Thoracic aorta (tissue), 2 donors: ENCODE data around the gene SUPT20HL2. TPM values are rescaled to one million over a fixed set of nuclear protein-coding genes. Genes with fewer than 3 reads are reported as not detected.

Source experiments
- ATAC-seq: fragments of 150-250 bp; one replicate; pipeline ENCODE4 v1.8.0; 2017; ENCODE audit warnings: low read depth; ENCODE audit not compliant: insufficient number of reproducible peaks, low FRiP score
- DNase-seq: peaks from one replicate; pipeline ENCODE4 v3.0.0-alpha.2; 2020; ENCODE audit warnings: low spot score
- H3K27ac ChIP-seq, 2 donors: fragments of 200-600 bp; sonication (generic); 1 replicate in 1 of 2; 2 replicates in 1 of 2; pipeline ENCODE4 v1.5.1; 2016; ENCODE audit warnings: mild to moderate bottlenecking in 2 of 2, moderate library complexity in 2 of 2
- H3K27me3 ChIP-seq: fragments of 200-600 bp; sonication (generic); replicated peaks from 2 replicates; pipeline ENCODE4 v1.6.0; 2016; ENCODE audit warnings: mild to moderate bottlenecking; ENCODE audit not compliant: insufficient read depth
- H3K36me3 ChIP-seq: fragments of 200-600 bp; sonication (generic); one replicate; pipeline ENCODE4 v1.5.1; 2016
- H3K4me1 ChIP-seq, 2 donors: fragments of 200-600 bp; sonication (generic); 1 replicate in 1 of 2; 2 replicates in 1 of 2; pipeline versions ENCODE4 v1.5.1 to v1.6.0; 2016; ENCODE audit warnings: low read depth in 2 of 2, mild to moderate bottlenecking in 1 of 2; ENCODE audit not compliant: control insufficient read depth in 1 of 2
- H3K4me3 ChIP-seq: fragments of 200-600 bp; sonication (generic); 2 replicates; pipeline ENCODE4 v1.5.1; 2016; ENCODE audit warnings: mild to moderate bottlenecking
- H3K9me3 ChIP-seq: fragments of 200-600 bp; sonication (generic); 2 replicates; pipeline ENCODE4 v1.5.1; 2016
- CTCF ChIP-seq: fragments of 200-600 bp; sonication (generic); IDR thresholded peaks from one replicate; pipeline ENCODE4 v1.5.1; 2019; ENCODE audit warnings: antibody characterized with exemption
- total RNA-seq, 2 donors: library from RNA; depleted of rRNA; stranded (reverse); fragments of >200 nt; gene quantifications; one replicate each; pipeline versions ENCODE4 v1.1.0 to v1.2.3, GENCODE V29; 2016

The SUPT20HL2 gene
- total RNA-seq, 2 donors from 2014 or later: not detected

- no peak for TF ChIP-seq CTCF
- H3K27ac ChIP-seq: no peak overlapping the region
- DNase-seq: no peak
- H3K27me3 ChIP-seq: no peaks in the 10 kb centered on the region
- H3K4me3 ChIP-seq: no peak overlapping the region
- H3K9me3 ChIP-seq: no peaks in the 10 kb centered on the region
- no peaks in the 10 kb centered on the region for H3K4me1 ChIP-seq
- ATAC-seq: no peak
- no peaks in the 10 kb centered on the region for H3K36me3 ChIP-seq
Measured at GRCh38 chrX:24266996-24267395, 46.9 kb downstream of the SUPT20HL2 start.

- ATAC-seq (no peak), DNase-seq (no peak)
- H3K27me3 ChIP-seq: no peaks in the 10 kb centered on the region
- H3K4me1 ChIP-seq: no peaks in the 10 kb centered on the region
- H3K27ac ChIP-seq: no peak overlapping the region
- no peak for TF ChIP-seq CTCF
- no peaks in the 10 kb centered on the region for H3K9me3 ChIP-seq
- H3K36me3 ChIP-seq: no peaks in the 10 kb centered on the region
- no peak overlapping the region for H3K4me3 ChIP-seq
Measured at GRCh38 chrX:24264383-24264782, 49.5 kb downstream of the SUPT20HL2 start.

GRCh38 chrX:24262309-24262708 lies 51.6 kb downstream of the SUPT20HL2 start:
- DNase-seq: no peak
- Histone ChIP-seq H3K4me3 (no peak overlapping the region), H3K27ac (no peak overlapping the region), H3K27me3 (no peaks in the 10 kb centered on the region), H3K9me3 (no peaks in the 10 kb centered on the region), H3K36me3 (no peaks in the 10 kb centered on the region), H3K4me1 (no peaks in the 10 kb centered on the region)
- ATAC-seq: no peak
- TF ChIP-seq CTCF: no peak

Other genes with a start within 250 kb of the SUPT20HL2 start
- gene ZFX, start 164.3 kb downstream of the SUPT20HL2 start, total RNA-seq: 10 to 100 TPM; 38.4 to 39.7 TPM
- not detected for gene SUPT20HL1, start 46.6 kb upstream of the SUPT20HL2 start, total RNA-seq
- gene PDK3, start 151.2 kb upstream of the SUPT20HL2 start, total RNA-seq: 100 to 1,000 TPM; 116 to 118 TPM